Mucosa of gallbladder (tissue), 1 donor: ENCODE measurements around the gene OSER1. TPM values are rescaled to one million over a fixed set of nuclear protein-coding genes. Genes with fewer than 3 reads are reported as not detected.
"Not testable (repeated sequence)": the region's sequence is repeated elsewhere in the genome, so short reads cannot be mapped to it uniquely, and the experiment has no call there.

Source experiments
- DNase-seq: peaks from one replicate; pipeline ENCODE4 v3.0.0-alpha.2; 2020; ENCODE audit warnings: low spot score
- total RNA-seq: library from RNA; stranded (reverse); gene quantifications from one replicate; pipeline ENCODE4 v1.2.1, GENCODE V29; 2021
- donor health status: DM: no; HTN: no; CAD: no.

Gene OSER1
- total RNA-seq, result 34.8 TPM

- peak; percentile 98 for DNase-seq
Measured at GRCh38 chr20:44210406-44211176, at the start of gene OSER1. Gene OSER1, minus strand, starts transcription at chr20:44210771. Its CDS starts 3,814 bp downstream, at chr20:44206957.

- no peak for DNase-seq
Measured at GRCh38 chr20:44258226-44258890, 47.8 kb upstream of the OSER1 start.

GRCh38 chr20:44256961-44257360 is 46.4 kb upstream of the OSER1 start:
- DNase-seq, result no peak

GRCh38 chr20:44255942-44256341 is 45.4 kb upstream of the OSER1 start:
- DNase-seq, result no peak

- no peak for DNase-seq
Measured at GRCh38 chr20:44254073-44254472, 43.5 kb upstream of the OSER1 start.

GRCh38 chr20:44253528-44253927 is 43.0 kb upstream of the OSER1 start:
- no peak for DNase-seq

GRCh38 chr20:44251284-44251683 is 40.7 kb upstream of the OSER1 start:
- DNase-seq, result no peak

- no peak for DNase-seq
Measured at GRCh38 chr20:44248410-44248759, 37.8 kb upstream of the OSER1 start.

- DNase-seq, result no peak
Measured at GRCh38 chr20:44247586-44248409, 37.2 kb upstream of the OSER1 start.

GRCh38 chr20:44247131-44247571 is 36.6 kb upstream of the OSER1 start, which contains the start of gene GDAP1L1:
Gene GDAP1L1, plus strand, starts transcription at chr20:44247308. Its CDS starts 27 bp downstream, at chr20:44247335.
- DNase-seq, result no peak

- no peak for DNase-seq
Measured at GRCh38 chr20:44245977-44246376, 35.4 kb upstream of the OSER1 start.

- no peak for DNase-seq
Measured at GRCh38 chr20:44241796-44242195, 31.2 kb upstream of the OSER1 start.

- DNase-seq, result not testable (repeated sequence)
Measured at GRCh38 chr20:44236840-44237239, 26.3 kb upstream of the OSER1 start.

GRCh38 chr20:44235702-44236101 is 25.1 kb upstream of the OSER1 start:
- no peak for DNase-seq

GRCh38 chr20:44234566-44235317 is 24.2 kb upstream of the OSER1 start:
- DNase-seq, result no peak

GRCh38 chr20:44233436-44234016 is 23.0 kb upstream of the OSER1 start:
- no peak for DNase-seq

- not testable (repeated sequence) for DNase-seq
Measured at GRCh38 chr20:44232469-44232856, 21.9 kb upstream of the OSER1 start.

- DNase-seq, result no peak
Measured at GRCh38 chr20:44231713-44232468, 21.3 kb upstream of the OSER1 start.

- no peak for DNase-seq
Measured at GRCh38 chr20:44231193-44231592, 20.6 kb upstream of the OSER1 start.

GRCh38 chr20:44228465-44229258 is 18.1 kb upstream of the OSER1 start:
- no peak for DNase-seq
